Testis (tissue), 3 donors: ENCODE measurements around the gene SERGEF. TPM values are rescaled to one million over a fixed set of nuclear protein-coding genes. Genes with fewer than 3 reads are reported as not detected.

Experiments
- DNase-seq: peaks from one replicate; pipeline ENCODE4 v3.0.0-alpha.2; 2019
- H3K27ac ChIP-seq, 2 donors: fragments of 200-600 bp; sonication (generic); one replicate each; pipeline ENCODE4 v1.5.1; 2019
- H3K27me3 ChIP-seq: fragments of 200-600 bp; sonication (generic); one replicate; pipeline ENCODE4 v1.5.1; 2019
- H3K36me3 ChIP-seq: fragments of 200-600 bp; sonication (generic); one replicate; pipeline ENCODE4 v1.5.1; 2017; ENCODE audit warnings: low read depth; ENCODE audit errors: missing control alignments
- H3K4me1 ChIP-seq: fragments of 200-600 bp; sonication (generic); one replicate; pipeline ENCODE4 v1.5.1; 2019
- H3K4me3 ChIP-seq, 2 donors: fragments of 200-600 bp; sonication (generic); one replicate each; pipeline ENCODE4 v1.5.1; 2017 to 2019
- H3K9me3 ChIP-seq: fragments of 200-600 bp; sonication (generic); one replicate; pipeline ENCODE4 v1.5.1; 2017
- CTCF ChIP-seq, 3 experiments: fragments of 450-650 bp in 2 of 3; fragments of 200-600 bp in 1 of 3; sonication (generic) in 1 of 3; IDR thresholded peaks; one replicate each; pipeline ENCODE4 v1.5.1; 2016 to 2019; ENCODE audit warnings: antibody characterized with exemption in 3 of 3, mild to moderate bottlenecking in 2 of 3, moderate library complexity in 1 of 3
- POLR2A ChIP-seq: fragments of 450-650 bp; IDR thresholded peaks from one replicate; pipeline ENCODE4 v1.6.1; 2017; ENCODE audit warnings: antibody characterized with exemption, mild to moderate bottlenecking, moderate library complexity
- WGBS, 2 donors: methylation state at CpG; one replicate each; pipeline ENCODE4 v1.1.5; 2018; 5-methylcytosine and 5-hydroxymethylcytosine counted together
- intact Hi-C: fragments of 100-400 bp; cut with DNase I; formaldehyde crosslinking; loops from one replicate; pipeline ENCODE4 v1.15.1; 2023; ENCODE audit warnings: low total_unique reads
- polyA plus RNA-seq: library from polyadenylated mRNA; stranded (reverse); fragments of 350-450 nt; fragmentation: Illumina TruSeq; extraction: RNeasy Lipid Tissue Mini Kit (QIAGEN cat#74804); gene quantifications from one replicate; pipeline ENCODE4 v1.2.3, GENCODE V29; 2014; ENCODE audit warnings: low read depth, low replicate concordance; ENCODE audit not compliant: insufficient read depth
- total RNA-seq, 2 donors: library from RNA; depleted of rRNA; stranded (reverse); fragments of >200 nt; gene quantifications; one replicate each; pipeline ENCODE4 v1.2.3, GENCODE V29; 2016

SERGEF gene
- total and polyA plus RNA-seq, 3 donors from 2014 or later: 12.5 to 37.5 (median 23.1) TPM

- WGBS, 2 donors: 83 to 84% methylated on average over 9 to 19 of the region's 19 CpGs
- Histone ChIP-seq H3K27ac (no peak overlapping the region), H3K4me3 (no peak overlapping the region), H3K9me3 (no peaks in the 10 kb centered on the region), H3K4me1 (no peaks in the 10 kb centered on the region), H3K36me3 (no peaks in the 10 kb centered on the region), H3K27me3 (no peaks in the 10 kb centered on the region)
- TF ChIP-seq POLR2A (no peak), CTCF (IDR thresholded peaks at IDR 0.05) (no peak)
- intact Hi-C loops: no loop called here
- DNase-seq: no peak
Observed at GRCh38 chr11:17748761-17749721, 263.8 kb downstream of the SERGEF start.

DNA sequence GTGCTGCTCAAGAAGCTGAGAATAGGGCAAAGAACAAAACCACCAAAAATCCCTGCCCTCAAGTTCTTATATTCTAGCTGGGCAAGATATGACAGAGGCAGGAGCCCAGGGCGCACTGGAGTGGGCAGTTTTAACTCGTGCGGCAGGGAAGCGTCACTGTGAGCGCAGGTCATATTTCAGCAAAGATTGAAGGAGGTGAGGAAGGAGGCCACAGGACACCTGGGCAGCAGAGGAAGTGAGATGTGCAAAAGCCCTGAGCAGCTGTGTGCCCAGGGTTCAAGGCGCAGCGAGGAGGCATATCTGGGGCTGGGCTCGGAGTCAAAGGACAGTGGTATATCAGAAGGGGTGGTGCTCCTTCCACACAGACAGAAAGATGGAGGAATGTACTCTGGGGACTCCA is 264.8 kb downstream of the SERGEF start:
- H3K36me3 ChIP-seq: no peaks in the 10 kb centered on the region
- no peaks in the 10 kb centered on the region for H3K27me3 ChIP-seq
- H3K4me1 ChIP-seq: no peaks in the 10 kb centered on the region
- no peak overlapping the region for H3K27ac ChIP-seq
- DNase-seq: no peak
- H3K4me3 ChIP-seq: no peak overlapping the region
- intact Hi-C loops: no loop called here
- no peaks in the 10 kb centered on the region for H3K9me3 ChIP-seq
- no peak for TF ChIP-seq CTCF (IDR thresholded peaks at IDR 0.05)
- WGBS, 2 donors: 81 to 85% methylated on average over 8 of the region's 8 CpGs

DNA sequence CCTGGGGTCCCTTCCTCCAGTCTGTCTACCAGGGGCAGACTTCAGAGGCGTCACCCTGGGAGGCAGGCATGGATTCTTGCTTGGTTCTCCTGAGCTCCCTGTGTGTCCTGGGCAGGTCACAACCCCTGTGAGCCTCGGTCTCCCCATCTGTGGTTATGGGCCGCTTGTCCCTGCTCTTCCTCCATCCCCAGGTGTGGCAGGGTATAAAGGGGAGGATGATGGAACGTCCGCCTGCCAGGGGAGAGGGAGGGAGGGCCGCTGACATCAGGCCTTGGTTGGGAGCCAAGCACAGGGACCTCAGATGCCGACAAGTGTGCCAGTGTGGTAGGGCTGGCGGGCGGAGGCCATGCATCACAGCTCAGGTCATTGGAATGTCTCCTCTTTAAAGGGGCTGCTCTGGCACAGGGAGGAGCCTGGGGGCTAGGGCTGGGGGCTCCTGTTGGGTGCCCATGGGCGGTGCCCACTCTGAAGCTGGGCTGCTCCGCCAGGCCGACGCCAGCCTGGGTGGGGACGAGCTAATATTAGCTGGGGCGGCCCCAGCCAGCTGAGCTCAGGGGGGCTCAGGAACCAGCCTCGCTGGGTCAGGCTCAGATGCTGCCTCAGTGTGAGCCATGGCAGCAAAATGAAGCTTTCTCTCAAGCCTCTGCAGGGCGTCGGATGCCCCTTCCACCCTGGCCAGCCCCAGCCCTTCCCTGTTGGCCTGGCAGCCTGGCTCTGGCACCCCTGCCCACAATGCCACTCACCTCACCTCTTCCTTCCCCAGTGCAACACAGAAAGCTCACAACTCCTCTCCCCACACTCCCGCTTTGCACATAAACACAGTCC is 265.5 kb downstream of the SERGEF start:
- intact Hi-C loops: no loop called here
- no peak for DNase-seq
- WGBS, 2 donors: 88 to 89% methylated on average over 8 to 19 of the region's 19 CpGs
- Histone ChIP-seq H3K36me3 (no peaks in the 10 kb centered on the region), H3K9me3 (no peaks in the 10 kb centered on the region), H3K27me3 (no peaks in the 10 kb centered on the region), H3K4me1 (no peaks in the 10 kb centered on the region), H3K4me3 (no peak overlapping the region), H3K27ac (no peak overlapping the region)
- TF ChIP-seq CTCF (IDR thresholded peaks at IDR 0.05): no peak
- no peak for TF ChIP-seq POLR2A

- 84 to 85% methylated on average over 11 of the region's 11 CpGs for WGBS, 2 donors
- H3K36me3 ChIP-seq: no peaks in the 10 kb centered on the region
Observed at GRCh38 chr11:17746096-17746495, 266.8 kb downstream of the SERGEF start.

More at GRCh38 chr11:17746096-17746495, 266.8 kb downstream of the SERGEF start:
- Histone ChIP-seq H3K27me3 (no peaks in the 10 kb centered on the region), H3K4me3 (no peak overlapping the region), H3K27ac (no peak overlapping the region), H3K9me3 (no peaks in the 10 kb centered on the region), H3K4me1 (no peaks in the 10 kb centered on the region)
- no peak for DNase-seq
- intact Hi-C loops: no loop called here
- TF ChIP-seq POLR2A: no peak
- TF ChIP-seq CTCF (IDR thresholded peaks at IDR 0.05): no peak
